ENCODE data around the gene NFE2.

DNA sequence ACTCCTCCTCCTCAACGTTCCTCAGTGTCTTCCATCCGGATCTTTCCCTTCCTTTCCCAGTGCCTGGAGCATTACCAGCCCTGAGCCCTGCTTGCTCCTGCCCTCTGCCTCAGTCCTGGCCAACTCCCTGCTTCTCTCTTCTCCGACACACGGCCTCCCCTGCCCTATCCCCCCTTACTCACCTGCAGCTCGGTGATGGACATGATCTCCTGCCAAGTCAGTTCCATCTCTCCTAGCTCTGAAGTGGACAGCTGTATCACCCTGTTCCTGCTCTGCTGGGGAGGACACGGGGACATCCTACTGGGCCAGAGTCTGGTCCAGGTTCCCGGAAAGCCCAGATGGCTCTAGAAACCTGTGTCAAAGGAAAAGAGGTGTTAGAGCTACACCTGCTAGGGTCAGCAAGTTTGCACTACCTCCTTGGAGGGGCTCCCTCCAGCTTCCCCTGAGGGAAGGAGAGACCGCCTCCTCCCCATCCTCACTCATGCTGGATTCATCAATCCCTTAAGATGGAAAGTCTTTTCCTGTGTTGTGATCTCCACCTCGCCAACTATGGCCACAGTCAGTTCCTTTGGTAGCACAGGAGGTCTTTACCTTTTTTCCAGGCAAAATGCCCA is 5.8 kb downstream of the NFE2 start:
- no peak for TF ChIP-seq MYC (IDR thresholded peaks at IDR 0.05; ENCODE audit: low read depth, low read length)
- TF ChIP-seq, protein P1, sequence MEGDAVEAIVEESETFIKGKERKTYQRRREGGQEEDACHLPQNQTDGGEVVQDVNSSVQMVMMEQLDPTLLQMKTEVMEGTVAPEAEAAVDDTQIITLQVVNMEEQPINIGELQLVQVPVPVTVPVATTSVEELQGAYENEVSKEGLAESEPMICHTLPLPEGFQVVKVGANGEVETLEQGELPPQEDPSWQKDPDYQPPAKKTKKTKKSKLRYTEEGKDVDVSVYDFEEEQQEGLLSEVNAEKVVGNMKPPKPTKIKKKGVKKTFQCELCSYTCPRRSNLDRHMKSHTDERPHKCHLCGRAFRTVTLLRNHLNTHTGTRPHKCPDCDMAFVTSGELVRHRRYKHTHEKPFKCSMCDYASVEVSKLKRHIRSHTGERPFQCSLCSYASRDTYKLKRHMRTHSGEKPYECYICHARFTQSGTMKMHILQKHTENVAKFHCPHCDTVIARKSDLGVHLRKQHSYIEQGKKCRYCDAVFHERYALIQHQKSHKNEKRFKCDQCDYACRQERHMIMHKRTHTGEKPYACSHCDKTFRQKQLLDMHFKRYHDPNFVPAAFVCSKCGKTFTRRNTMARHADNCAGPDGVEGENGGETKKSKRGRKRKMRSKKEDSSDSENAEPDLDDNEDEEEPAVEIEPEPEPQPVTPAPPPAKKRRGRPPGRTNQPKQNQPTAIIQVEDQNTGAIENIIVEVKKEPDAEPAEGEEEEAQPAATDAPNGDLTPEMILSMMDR (IDR thresholded peaks at IDR 0.05; ENCODE audit: low read depth, low read length): no peak
- TF ChIP-seq POLR2A (IDR thresholded peaks at IDR 0.05; ENCODE audit: extremely low read depth, insufficient read length): no peak

All from NB4 (cell line).